GM18870 (cell line): ENCODE measurements around the gene TEX19.

Experiments used
- ATAC-seq: cut with Tn5 transposase; IDR thresholded peaks from one replicate; pipeline ENCODE4 v1.9.1; 2021; ENCODE audit warnings: moderate library complexity; ENCODE audit not compliant: unreplicated experiment

TEX19 gene

GRCh38 chr17:82388223-82388921, 29.3 kb downstream of the TEX19 start:
- ATAC-seq = no peak

GRCh38 chr17:82388922-82389283, 29.9 kb downstream of the TEX19 start:
- ATAC-seq = no peak

GRCh38 chr17:82389379-82389778, 30.3 kb downstream of the TEX19 start:
- ATAC-seq = no peak

- no peak for ATAC-seq
Measured at GRCh38 chr17:82390015-82390859, 31.2 kb downstream of the TEX19 start.

GRCh38 chr17:82390860-82391435, 31.9 kb downstream of the TEX19 start:
- ATAC-seq = no peak

- ATAC-seq = no peak
Measured at GRCh38 chr17:82391496-82392066, 32.5 kb downstream of the TEX19 start.

GRCh38 chr17:82392209-82392920, 33.3 kb downstream of the TEX19 start:
- ATAC-seq = no peak

- no peak for ATAC-seq
Measured at GRCh38 chr17:82392941-82393340, 33.9 kb downstream of the TEX19 start.

- no peak for ATAC-seq
Measured at GRCh38 chr17:82394278-82394677, 35.2 kb downstream of the TEX19 start.

GRCh38 chr17:82396601-82397435, 37.8 kb downstream of the TEX19 start:
- no peak for ATAC-seq

- ATAC-seq = no peak
Measured at GRCh38 chr17:82397449-82398335, 38.6 kb downstream of the TEX19 start.

GRCh38 chr17:82399041-82399441, 40.0 kb downstream of the TEX19 start:
- no peak for ATAC-seq

GRCh38 chr17:82399601-82400101, 40.6 kb downstream of the TEX19 start:
- no peak for ATAC-seq

GRCh38 chr17:82400206-82400605, 41.2 kb downstream of the TEX19 start:
- no peak for ATAC-seq

- no peak for ATAC-seq
Measured at GRCh38 chr17:82400830-82401229, 41.8 kb downstream of the TEX19 start.

GRCh38 chr17:82402865-82403264, 43.8 kb downstream of the TEX19 start:
- peak; percentile 69 for ATAC-seq

- no peak for ATAC-seq
Measured at GRCh38 chr17:82403662-82404660, 44.9 kb downstream of the TEX19 start.

- ATAC-seq = no peak
Measured at GRCh38 chr17:82405051-82405450, 46.0 kb downstream of the TEX19 start.
